Measurements from ENCODE around the gene B9D2. TPM values are rescaled to one million over a fixed set of nuclear protein-coding genes. Genes with fewer than 3 reads are reported as not detected.

Gene B9D2
- total and polyA plus RNA-seq, 2 experiments from 2014 or later = 2.7 to 7.4 TPM

- H3K27ac ChIP-seq (ENCODE audit: low read depth) = no peak overlapping the region
- Mint-ChIP-seq H3K4me3 (peak overlapping the region; percentile 38; the same call in 1 of the 3 replicates), H3K36me3 (ENCODE audit: low read depth) (no peaks in the 10 kb centered on the region; the same call in 2 of the 3 replicates), H3K9me3 (no peaks in the 10 kb centered on the region; the same call in 2 of the 3 replicates), H3K27me3 (ENCODE audit: insufficient read depth, low read depth, poor library complexity) (peaks cover 59% of the 10 kb centered on the region), H3K4me1 (peaks cover 19% of the 10 kb centered on the region), H3K27ac (no peak overlapping the region)
- no peaks in the 10 kb centered on the region for H3K36me3 ChIP-seq (ENCODE audit: insufficient read depth)
- peaks cover 6% of the 10 kb centered on the region; the same call in 1 of the 2 replicates for H3F3A ChIP-seq (replicated peaks; ENCODE audit: low read depth)
- H3K9me2 ChIP-seq (ENCODE audit: insufficient read depth) = no peaks in the 10 kb centered on the region
- H3K27me3 ChIP-seq (ENCODE audit: insufficient read depth) = peaks cover 36% of the 10 kb centered on the region
- no peak for ATAC-seq
- no peak overlapping the region for H2AFZ ChIP-seq
- H4K20me1 ChIP-seq (replicated peaks; ENCODE audit: insufficient read depth) = 0 out of 2 replicates have a peak, but pooled peaks cover 3% of the 10 kb centered on the region
- H3K4me3 ChIP-seq = no peak overlapping the region
- no peaks in the 10 kb centered on the region for H3K79me2 ChIP-seq (replicated peaks; ENCODE audit: insufficient read depth)
- DNase-seq (ENCODE audit: low spot score) = no peak
- no peak overlapping the region for H3K4me2 ChIP-seq
- TF ChIP-seq, protein P1, sequence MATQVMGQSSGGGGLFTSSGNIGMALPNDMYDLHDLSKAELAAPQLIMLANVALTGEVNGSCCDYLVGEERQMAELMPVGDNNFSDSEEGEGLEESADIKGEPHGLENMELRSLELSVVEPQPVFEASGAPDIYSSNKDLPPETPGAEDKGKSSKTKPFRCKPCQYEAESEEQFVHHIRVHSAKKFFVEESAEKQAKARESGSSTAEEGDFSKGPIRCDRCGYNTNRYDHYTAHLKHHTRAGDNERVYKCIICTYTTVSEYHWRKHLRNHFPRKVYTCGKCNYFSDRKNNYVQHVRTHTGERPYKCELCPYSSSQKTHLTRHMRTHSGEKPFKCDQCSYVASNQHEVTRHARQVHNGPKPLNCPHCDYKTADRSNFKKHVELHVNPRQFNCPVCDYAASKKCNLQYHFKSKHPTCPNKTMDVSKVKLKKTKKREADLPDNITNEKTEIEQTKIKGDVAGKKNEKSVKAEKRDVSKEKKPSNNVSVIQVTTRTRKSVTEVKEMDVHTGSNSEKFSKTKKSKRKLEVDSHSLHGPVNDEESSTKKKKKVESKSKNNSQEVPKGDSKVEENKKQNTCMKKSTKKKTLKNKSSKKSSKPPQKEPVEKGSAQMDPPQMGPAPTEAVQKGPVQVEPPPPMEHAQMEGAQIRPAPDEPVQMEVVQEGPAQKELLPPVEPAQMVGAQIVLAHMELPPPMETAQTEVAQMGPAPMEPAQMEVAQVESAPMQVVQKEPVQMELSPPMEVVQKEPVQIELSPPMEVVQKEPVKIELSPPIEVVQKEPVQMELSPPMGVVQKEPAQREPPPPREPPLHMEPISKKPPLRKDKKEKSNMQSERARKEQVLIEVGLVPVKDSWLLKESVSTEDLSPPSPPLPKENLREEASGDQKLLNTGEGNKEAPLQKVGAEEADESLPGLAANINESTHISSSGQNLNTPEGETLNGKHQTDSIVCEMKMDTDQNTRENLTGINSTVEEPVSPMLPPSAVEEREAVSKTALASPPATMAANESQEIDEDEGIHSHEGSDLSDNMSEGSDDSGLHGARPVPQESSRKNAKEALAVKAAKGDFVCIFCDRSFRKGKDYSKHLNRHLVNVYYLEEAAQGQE (IDR thresholded peaks at IDR 0.05; ENCODE audit: unreplicated experiment) = no peak
- TF ChIP-seq EZH2 (IDR thresholded peaks at IDR 0.05; ENCODE audit: low read depth, unreplicated experiment) (no peak), JUNB (IDR thresholded peaks at IDR 0.05; ENCODE audit: unreplicated experiment) (no peak), POLR2AphosphoS5 (IDR thresholded peaks at IDR 0.05; ENCODE audit: low read depth) (no peak), CTCF (conservative IDR thresholded peaks at IDR 0.05; ENCODE audit: low read depth in 2 of 2) (no peak), ZNF331 (CRISPR knock-in tag; IDR thresholded peaks at IDR 0.05; ENCODE audit: low read depth) (no peak), NANOG (IDR thresholded peaks at IDR 0.05; ENCODE audit: borderline replicate concordance) (no peak), STAT1 (IDR thresholded peaks at IDR 0.05; ENCODE audit: unreplicated experiment) (no peak), CREB1 (CRISPR knock-in tag; IDR thresholded peaks at IDR 0.05; ENCODE audit: low read depth) (no peak), ZNF114 (CRISPR knock-in tag; IDR thresholded peaks at IDR 0.05) (no peak)
- TF ChIP-seq, protein P2, sequence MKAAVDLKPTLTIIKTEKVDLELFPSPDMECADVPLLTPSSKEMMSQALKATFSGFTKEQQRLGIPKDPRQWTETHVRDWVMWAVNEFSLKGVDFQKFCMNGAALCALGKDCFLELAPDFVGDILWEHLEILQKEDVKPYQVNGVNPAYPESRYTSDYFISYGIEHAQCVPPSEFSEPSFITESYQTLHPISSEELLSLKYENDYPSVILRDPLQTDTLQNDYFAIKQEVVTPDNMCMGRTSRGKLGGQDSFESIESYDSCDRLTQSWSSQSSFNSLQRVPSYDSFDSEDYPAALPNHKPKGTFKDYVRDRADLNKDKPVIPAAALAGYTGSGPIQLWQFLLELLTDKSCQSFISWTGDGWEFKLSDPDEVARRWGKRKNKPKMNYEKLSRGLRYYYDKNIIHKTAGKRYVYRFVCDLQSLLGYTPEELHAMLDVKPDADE (IDR thresholded peaks at IDR 0.05) = no peak
- TF ChIP-seq, protein P3, sequence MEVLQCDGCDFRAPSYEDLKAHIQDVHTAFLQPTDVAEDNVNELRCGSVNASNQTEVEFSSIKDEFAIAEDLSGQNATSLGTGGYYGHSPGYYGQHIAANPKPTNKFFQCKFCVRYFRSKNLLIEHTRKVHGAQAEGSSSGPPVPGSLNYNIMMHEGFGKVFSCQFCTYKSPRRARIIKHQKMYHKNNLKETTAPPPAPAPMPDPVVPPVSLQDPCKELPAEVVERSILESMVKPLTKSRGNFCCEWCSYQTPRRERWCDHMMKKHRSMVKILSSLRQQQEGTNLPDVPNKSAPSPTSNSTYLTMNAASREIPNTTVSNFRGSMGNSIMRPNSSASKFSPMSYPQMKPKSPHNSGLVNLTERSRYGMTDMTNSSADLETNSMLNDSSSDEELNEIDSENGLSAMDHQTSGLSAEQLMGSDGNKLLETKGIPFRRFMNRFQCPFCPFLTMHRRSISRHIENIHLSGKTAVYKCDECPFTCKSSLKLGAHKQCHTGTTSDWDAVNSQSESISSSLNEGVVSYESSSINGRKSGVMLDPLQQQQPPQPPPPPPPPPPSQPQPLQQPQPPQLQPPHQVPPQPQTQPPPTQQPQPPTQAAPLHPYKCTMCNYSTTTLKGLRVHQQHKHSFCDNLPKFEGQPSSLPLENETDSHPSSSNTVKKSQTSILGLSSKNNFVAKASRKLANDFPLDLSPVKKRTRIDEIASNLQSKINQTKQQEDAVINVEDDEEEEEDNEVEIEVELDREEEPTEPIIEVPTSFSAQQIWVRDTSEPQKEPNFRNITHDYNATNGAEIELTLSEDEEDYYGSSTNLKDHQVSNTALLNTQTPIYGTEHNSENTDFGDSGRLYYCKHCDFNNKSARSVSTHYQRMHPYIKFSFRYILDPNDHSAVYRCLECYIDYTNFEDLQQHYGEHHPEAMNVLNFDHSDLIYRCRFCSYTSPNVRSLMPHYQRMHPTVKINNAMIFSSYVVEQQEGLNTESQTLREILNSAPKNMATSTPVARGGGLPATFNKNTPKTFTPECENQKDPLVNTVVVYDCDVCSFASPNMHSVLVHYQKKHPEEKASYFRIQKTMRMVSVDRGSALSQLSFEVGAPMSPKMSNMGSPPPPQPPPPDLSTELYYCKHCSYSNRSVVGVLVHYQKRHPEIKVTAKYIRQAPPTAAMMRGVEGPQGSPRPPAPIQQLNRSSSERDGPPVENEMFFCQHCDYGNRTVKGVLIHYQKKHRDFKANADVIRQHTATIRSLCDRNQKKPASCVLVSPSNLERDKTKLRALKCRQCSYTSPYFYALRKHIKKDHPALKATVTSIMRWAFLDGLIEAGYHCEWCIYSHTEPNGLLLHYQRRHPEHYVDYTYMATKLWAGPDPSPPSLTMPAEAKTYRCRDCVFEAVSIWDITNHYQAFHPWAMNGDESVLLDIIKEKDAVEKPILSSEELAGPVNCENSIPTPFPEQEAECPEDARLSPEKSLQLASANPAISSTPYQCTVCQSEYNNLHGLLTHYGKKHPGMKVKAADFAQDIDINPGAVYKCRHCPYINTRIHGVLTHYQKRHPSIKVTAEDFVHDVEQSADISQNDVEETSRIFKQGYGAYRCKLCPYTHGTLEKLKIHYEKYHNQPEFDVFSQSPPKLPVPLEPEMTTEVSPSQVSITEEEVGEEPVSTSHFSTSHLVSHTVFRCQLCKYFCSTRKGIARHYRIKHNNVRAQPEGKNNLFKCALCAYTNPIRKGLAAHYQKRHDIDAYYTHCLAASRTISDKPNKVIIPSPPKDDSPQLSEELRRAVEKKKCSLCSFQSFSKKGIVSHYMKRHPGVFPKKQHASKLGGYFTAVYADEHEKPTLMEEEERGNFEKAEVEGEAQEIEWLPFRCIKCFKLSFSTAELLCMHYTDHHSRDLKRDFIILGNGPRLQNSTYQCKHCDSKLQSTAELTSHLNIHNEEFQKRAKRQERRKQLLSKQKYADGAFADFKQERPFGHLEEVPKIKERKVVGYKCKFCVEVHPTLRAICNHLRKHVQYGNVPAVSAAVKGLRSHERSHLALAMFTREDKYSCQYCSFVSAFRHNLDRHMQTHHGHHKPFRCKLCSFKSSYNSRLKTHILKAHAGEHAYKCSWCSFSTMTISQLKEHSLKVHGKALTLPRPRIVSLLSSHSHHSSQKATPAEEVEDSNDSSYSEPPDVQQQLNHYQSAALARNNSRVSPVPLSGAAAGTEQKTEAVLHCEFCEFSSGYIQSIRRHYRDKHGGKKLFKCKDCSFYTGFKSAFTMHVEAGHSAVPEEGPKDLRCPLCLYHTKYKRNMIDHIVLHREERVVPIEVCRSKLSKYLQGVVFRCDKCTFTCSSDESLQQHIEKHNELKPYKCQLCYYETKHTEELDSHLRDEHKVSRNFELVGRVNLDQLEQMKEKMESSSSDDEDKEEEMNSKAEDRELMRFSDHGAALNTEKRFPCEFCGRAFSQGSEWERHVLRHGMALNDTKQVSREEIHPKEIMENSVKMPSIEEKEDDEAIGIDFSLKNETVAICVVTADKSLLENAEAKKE (CRISPR knock-in tag; IDR thresholded peaks at IDR 0.05) = no peak
- peaks cover 12% of the 10 kb centered on the region; the same call in 1 of the 2 replicates for H3K4me1 ChIP-seq (ENCODE audit: insufficient read depth)
Measured at GRCh38 chr19:41355035-41355434, 8.9 kb downstream of the B9D2 start.
